HK-2 (cell line): ENCODE results near the gene RIPK3.

ENCODE experiments used
- DNase-seq: peaks from one replicate; pipeline ENCODE4 v3.0.0-alpha.2; 2018; ENCODE audit not compliant: unreplicated experiment

Gene RIPK3

GRCh38 chr14:24347134-24347533, 7.3 kb upstream of the RIPK3 start:
- DNase-seq, result no peak

- DNase-seq, result no peak
Measured at GRCh38 chr14:24343795-24344660, 4.2 kb upstream of the RIPK3 start.

- no peak for DNase-seq
Measured at GRCh38 chr14:24342889-24343288, 3.1 kb upstream of the RIPK3 start.

GRCh38 chr14:24340606-24341005, 815 bp upstream of the RIPK3 start:
- no peak for DNase-seq

GRCh38 chr14:24338843-24339242, 948 bp downstream of the RIPK3 start:
- no peak for DNase-seq

- no peak for DNase-seq
Measured at GRCh38 chr14:24337824-24338175, 2.0 kb downstream of the RIPK3 start.

- no peak for DNase-seq
Measured at GRCh38 chr14:24337144-24337823, 2.5 kb downstream of the RIPK3 start.

GRCh38 chr14:24335461-24336171, 4.2 kb downstream of the RIPK3 start:
- no peak for DNase-seq

- DNase-seq, result no peak
Measured at GRCh38 chr14:24334431-24335291, 5.1 kb downstream of the RIPK3 start, which contains the start of gene ADCY4. Gene ADCY4 (minus strand): TSS chr14:24335071. CDS start chr14:24334652, 419 bp downstream.

- peak; percentile 31 for DNase-seq
Measured at GRCh38 chr14:24332268-24332993, 7.4 kb downstream of the RIPK3 start.

GRCh38 chr14:24331731-24332267, 8.0 kb downstream of the RIPK3 start:
- DNase-seq, result no peak

GRCh38 chr14:24330973-24331674, 8.7 kb downstream of the RIPK3 start:
- no peak for DNase-seq

GRCh38 chr14:24329736-24330135, 10.1 kb downstream of the RIPK3 start:
- DNase-seq, result no peak

- DNase-seq, result no peak
Measured at GRCh38 chr14:24329073-24329663, 10.6 kb downstream of the RIPK3 start.

GRCh38 chr14:24327914-24328313, 11.9 kb downstream of the RIPK3 start:
- DNase-seq, result peak; percentile 20

GRCh38 chr14:24327303-24327702, 12.5 kb downstream of the RIPK3 start:
- no peak for DNase-seq

- DNase-seq, result no peak
Measured at GRCh38 chr14:24325963-24326362, 13.8 kb downstream of the RIPK3 start.

- DNase-seq, result no peak
Measured at GRCh38 chr14:24325041-24325530, 14.7 kb downstream of the RIPK3 start.

GRCh38 chr14:24324024-24324423, 15.8 kb downstream of the RIPK3 start:
- no peak for DNase-seq
